K562 (cell line): Measurements from ENCODE around the gene ZNF544. TPM values are rescaled to one million over a fixed set of nuclear protein-coding genes. Genes with fewer than 3 reads are reported as not detected.

Source experiments
- DPF2 ChIP-seq: fragments of 450-650 bp; IDR thresholded peaks from 2 replicates; pipeline ENCODE4 v1.6.1; 2016
- EGR1 ChIP-seq: fragments of 450-650 bp; conservative IDR thresholded peaks from 2 replicates; pipeline ENCODE4 v1.6.1; 2017; ENCODE audit warnings: mild to moderate bottlenecking
- MCM5 ChIP-seq: fragments of 450-650 bp; IDR thresholded peaks from 2 replicates; pipeline ENCODE4 v1.6.1; 2016; ENCODE audit warnings: low read depth
- MEF2D ChIP-seq: conservative IDR thresholded peaks from 2 replicates; pipeline ENCODE4 v1.6.1; 2016; ENCODE audit warnings: low read depth, missing genetic modification characterization, missing compliant biosample characterization
- POLR2B ChIP-seq: fragments of 450-650 bp; IDR thresholded peaks from 2 replicates; pipeline ENCODE4 v1.6.1; 2018; ENCODE audit warnings: low read depth; ENCODE audit not compliant: partially characterized antibody
- ZNF282 ChIP-seq: sonication (generic); formaldehyde crosslinking; IDR thresholded peaks from 2 replicates; pipeline ENCODE4 v1.8.1; 2023; ENCODE audit warnings: missing genetic modification reagents
- polyA plus RNA-seq, 8 experiments: library from polyadenylated mRNA; depleted of rRNA in 4 of 8; stranded (reverse) in 5 of 8; unstranded in 3 of 8; fragments of >200 nt; fragmentation: Nextera tagmentation in 2 of 8; fragmentation: Illumina TruSeq in 1 of 8; extraction: Ambion mirVana in 2 of 8; extraction: Trizol in 1 of 8; gene quantifications; 2 replicates each; pipeline versions ENCODE4 v1.2.1 to v1.2.3, GENCODE V29; 2011 to 2014; ENCODE audit warnings: inconsistent platforms in 1 of 8, missing spikeins in 1 of 8
- total RNA-seq, 7 experiments: library from RNA; depleted of rRNA in 6 of 7; stranded (reverse); fragments of >200 nt in 6 of 7; fragmentation: Illumina TruSeq in 2 of 7; extraction: Trizol in 2 of 7; gene quantifications; 2 replicates each; pipeline versions ENCODE4 v1.2.1 to v1.2.3, GENCODE V29; 2011 to 2021; ENCODE audit warnings: low replicate concordance in 1 of 7
- TF ChIP-seq, protein P1 (sequence below): fragments of 250-450 bp; sonication (Bioruptor Pico); IDR thresholded peaks from 2 replicates; pipeline ENCODE4 v1.4.0; 2020
- TF ChIP-seq, protein P2 (sequence below): fragments of 450-650 bp; formaldehyde crosslinking; IDR thresholded peaks from 2 replicates; pipeline ENCODE4 v1.4.0; 2022; ENCODE audit warnings: mild to moderate bottlenecking, moderate library complexity
- TF ChIP-seq, protein P3 (sequence below), 2 experiments: fragments of 450-650 bp; IDR thresholded peaks; 2 replicates each; pipeline ENCODE4 v1.6.1; 2016
- TF ChIP-seq, protein P4 (sequence below): fragments of 250-450 bp; sonication (Bioruptor Pico); IDR thresholded peaks from 2 replicates; pipeline ENCODE4 v1.5.0; 2020; ENCODE audit warnings: mild to moderate bottlenecking, borderline replicate concordance
- TF ChIP-seq, protein P5 (sequence below): sonication (generic); formaldehyde crosslinking; IDR thresholded peaks from 2 replicates; pipeline ENCODE4 v1.8.0; 2022; ENCODE audit warnings: missing genetic modification reagents, mild to moderate bottlenecking, borderline replicate concordance

ZNF544 gene
- total and polyA plus RNA-seq, 9 of the 15 experiments (the other 6 are each of a cell fraction or from before 2014, with no cell fraction given), result 23.6 to 59.0 (median 41.4) TPM

DNA sequence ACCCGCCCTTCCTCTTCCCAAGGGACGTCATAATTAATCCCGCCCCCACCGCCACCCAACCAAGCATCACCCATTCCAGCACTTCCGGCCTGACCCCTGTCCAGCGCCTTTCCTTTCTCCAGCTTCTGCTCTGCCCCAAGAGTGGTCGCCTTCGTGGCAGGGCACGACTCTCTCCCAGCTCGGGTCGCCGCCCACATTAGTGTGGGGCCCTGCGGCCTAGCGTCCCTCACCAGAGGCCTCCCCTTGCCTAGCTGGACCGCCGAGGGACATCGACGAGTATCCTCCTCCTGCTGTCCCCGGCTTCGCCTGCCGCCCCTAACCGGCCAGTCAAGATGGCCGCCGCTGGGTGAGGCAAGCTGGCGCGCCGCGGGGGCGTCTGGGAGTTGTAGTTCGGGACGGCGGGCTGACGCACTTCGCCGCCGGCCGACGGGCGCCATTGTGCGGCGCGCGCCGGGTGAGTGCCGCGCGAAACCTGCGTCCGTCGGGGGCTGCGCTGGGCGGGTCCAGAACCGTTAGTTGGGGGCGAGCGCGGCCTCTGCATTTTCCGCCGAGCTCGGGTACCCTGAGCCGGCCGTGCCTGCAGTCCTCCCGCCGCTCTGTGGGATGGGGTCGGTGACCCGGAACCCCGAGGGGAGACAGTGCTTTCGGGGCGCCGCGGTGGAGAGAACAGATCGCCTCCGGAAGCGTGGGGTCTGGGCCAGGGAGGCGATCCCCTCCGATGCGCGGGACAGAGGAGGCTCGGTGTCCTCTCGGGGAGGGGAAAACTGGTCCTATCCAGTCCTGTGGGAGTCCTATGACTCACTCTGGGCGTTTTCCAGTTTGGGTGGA is 45.5 kb upstream of the ZNF544 start, which contains the start of gene ZNF274 (continued):
- TF ChIP-seq, protein P1, sequence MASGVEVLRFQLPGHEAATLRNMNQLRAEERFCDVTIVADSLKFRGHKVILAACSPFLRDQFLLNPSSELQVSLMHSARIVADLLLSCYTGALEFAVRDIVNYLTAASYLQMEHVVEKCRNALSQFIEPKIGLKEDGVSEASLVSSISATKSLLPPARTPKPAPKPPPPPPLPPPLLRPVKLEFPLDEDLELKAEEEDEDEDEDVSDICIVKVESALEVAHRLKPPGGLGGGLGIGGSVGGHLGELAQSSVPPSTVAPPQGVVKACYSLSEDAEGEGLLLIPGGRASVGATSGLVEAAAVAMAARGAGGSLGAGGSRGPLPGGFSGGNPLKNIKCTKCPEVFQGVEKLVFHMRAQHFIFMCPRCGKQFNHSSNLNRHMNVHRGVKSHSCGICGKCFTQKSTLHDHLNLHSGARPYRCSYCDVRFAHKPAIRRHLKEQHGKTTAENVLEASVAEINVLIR (CRISPR knock-in tag), result peak; percentile 59; the same call in 1 of the 2 replicates
- TF ChIP-seq, protein P2, sequence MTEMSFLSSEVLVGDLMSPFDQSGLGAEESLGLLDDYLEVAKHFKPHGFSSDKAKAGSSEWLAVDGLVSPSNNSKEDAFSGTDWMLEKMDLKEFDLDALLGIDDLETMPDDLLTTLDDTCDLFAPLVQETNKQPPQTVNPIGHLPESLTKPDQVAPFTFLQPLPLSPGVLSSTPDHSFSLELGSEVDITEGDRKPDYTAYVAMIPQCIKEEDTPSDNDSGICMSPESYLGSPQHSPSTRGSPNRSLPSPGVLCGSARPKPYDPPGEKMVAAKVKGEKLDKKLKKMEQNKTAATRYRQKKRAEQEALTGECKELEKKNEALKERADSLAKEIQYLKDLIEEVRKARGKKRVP, result peak; percentile 18
- TF ChIP-seq, protein P3, sequence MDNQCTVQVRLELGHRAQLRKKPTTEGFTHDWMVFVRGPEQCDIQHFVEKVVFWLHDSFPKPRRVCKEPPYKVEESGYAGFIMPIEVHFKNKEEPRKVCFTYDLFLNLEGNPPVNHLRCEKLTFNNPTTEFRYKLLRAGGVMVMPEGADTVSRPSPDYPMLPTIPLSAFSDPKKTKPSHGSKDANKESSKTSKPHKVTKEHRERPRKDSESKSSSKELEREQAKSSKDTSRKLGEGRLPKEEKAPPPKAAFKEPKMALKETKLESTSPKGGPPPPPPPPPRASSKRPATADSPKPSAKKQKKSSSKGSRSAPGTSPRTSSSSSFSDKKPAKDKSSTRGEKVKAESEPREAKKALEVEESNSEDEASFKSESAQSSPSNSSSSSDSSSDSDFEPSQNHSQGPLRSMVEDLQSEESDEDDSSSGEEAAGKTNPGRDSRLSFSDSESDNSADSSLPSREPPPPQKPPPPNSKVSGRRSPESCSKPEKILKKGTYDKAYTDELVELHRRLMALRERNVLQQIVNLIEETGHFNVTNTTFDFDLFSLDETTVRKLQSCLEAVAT (IDR thresholded peaks at IDR 0.05), result peak in 1 of 2 experiments; percentile 40; a peak in 1 of 4 replicates
- peak; percentile 69 for TF ChIP-seq DPF2
- peak; percentile 43 for TF ChIP-seq EGR1
- TF ChIP-seq, protein P4, sequence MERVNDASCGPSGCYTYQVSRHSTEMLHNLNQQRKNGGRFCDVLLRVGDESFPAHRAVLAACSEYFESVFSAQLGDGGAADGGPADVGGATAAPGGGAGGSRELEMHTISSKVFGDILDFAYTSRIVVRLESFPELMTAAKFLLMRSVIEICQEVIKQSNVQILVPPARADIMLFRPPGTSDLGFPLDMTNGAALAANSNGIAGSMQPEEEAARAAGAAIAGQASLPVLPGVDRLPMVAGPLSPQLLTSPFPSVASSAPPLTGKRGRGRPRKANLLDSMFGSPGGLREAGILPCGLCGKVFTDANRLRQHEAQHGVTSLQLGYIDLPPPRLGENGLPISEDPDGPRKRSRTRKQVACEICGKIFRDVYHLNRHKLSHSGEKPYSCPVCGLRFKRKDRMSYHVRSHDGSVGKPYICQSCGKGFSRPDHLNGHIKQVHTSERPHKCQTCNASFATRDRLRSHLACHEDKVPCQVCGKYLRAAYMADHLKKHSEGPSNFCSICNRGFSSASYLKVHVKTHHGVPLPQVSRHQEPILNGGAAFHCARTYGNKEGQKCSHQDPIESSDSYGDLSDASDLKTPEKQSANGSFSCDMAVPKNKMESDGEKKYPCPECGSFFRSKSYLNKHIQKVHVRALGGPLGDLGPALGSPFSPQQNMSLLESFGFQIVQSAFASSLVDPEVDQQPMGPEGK (CRISPR knock-in tag), result no peak
- no peak for TF ChIP-seq MCM5
- TF ChIP-seq ZNF282 (CRISPR knock-in tag), result no peak; the same call in none of the 2 replicates
- 0 out of 2 replicates have a peak, but pooled peaks have one; percentile 33 for TF ChIP-seq MEF2D
- TF ChIP-seq, protein P5, sequence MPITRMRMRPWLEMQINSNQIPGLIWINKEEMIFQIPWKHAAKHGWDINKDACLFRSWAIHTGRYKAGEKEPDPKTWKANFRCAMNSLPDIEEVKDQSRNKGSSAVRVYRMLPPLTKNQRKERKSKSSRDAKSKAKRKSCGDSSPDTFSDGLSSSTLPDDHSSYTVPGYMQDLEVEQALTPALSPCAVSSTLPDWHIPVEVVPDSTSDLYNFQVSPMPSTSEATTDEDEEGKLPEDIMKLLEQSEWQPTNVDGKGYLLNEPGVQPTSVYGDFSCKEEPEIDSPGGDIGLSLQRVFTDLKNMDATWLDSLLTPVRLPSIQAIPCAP (CRISPR knock-in tag), result no peak
- peak; percentile 95 for TF ChIP-seq POLR2B
- TF ChIP-seq, all 486 proteins: peak for 196
